Cardiac muscle cell (in vitro differentiated cells and primary cell): ENCODE results near the gene PICK1. TPM values are rescaled to one million over a fixed set of nuclear protein-coding genes. Genes with fewer than 3 reads are reported as not detected.

Source experiments
- DNase-seq, 2 donors: peaks; one replicate each; pipeline versions ENCODE4 v3.0.0 to v3.0.0-alpha.2; 2010 to 2017; ENCODE audit warnings: low read depth in 1 of 2, low spot score in 1 of 2
- H3K27ac ChIP-seq: fragments of 200-600 bp; sonication (generic); 2 replicates; pipeline ENCODE4 v1.5.1; 2016
- H3K27me3 ChIP-seq: fragments of 200-600 bp; sonication (generic); 2 replicates; pipeline ENCODE4 v1.6.0; 2016; ENCODE audit warnings: control low read depth
- H3K36me3 ChIP-seq: fragments of 200-600 bp; sonication (generic); 2 replicates; pipeline ENCODE4 v1.5.1; 2016; ENCODE audit warnings: control low read depth
- H3K4me1 ChIP-seq: fragments of 200-600 bp; sonication (generic); 2 replicates; pipeline ENCODE4 v1.8.1; 2017; ENCODE audit warnings: low read depth, mild to moderate bottlenecking, mixed run types
- H3K4me3 ChIP-seq: fragments of 200-600 bp; sonication (generic); 2 replicates; pipeline ENCODE4 v1.5.1; 2016; ENCODE audit warnings: mild to moderate bottlenecking
- H3K9me3 ChIP-seq: fragments of 200-600 bp; sonication (generic); 2 replicates; pipeline ENCODE4 v1.5.1; 2017; ENCODE audit warnings: low read depth, mild to moderate bottlenecking, control low read depth
- CTCF ChIP-seq: IDR thresholded peaks from 2 replicates; pipeline ENCODE4 v1.5.1; 2012; ENCODE audit warnings: low read depth, mild to moderate bottlenecking, low read length
- polyA plus RNA-seq: library from polyadenylated mRNA; unstranded; fragments of >200 nt; fragmentation: Nextera tagmentation; extraction: Ambion mirVana; gene quantifications from 2 replicates; pipeline ENCODE4 v1.2.1, GENCODE V29; 2016
- total RNA-seq: library from RNA; depleted of rRNA; stranded (reverse); fragments of >200 nt; gene quantifications from 2 replicates; pipeline ENCODE4 v1.2.3, GENCODE V29; 2016

PICK1 gene
- 57.8 and 62.4 TPM in 2 replicates for total RNA-seq
- polyA plus RNA-seq = 51.7 and 60.4 TPM in 2 replicates

GRCh38 chr22:38056969-38057891, at the start of gene PICK1:
Gene PICK1, plus strand, starts transcription at chr22:38057404. Its CDS starts 406 bp downstream, at chr22:38057810.
- no peak for TF ChIP-seq CTCF
- H3K4me1 ChIP-seq = peaks cover 3% of the 10 kb centered on the region
- peak within 1 kb of the TSS; percentile 55 for H3K4me3 ChIP-seq

DNA sequence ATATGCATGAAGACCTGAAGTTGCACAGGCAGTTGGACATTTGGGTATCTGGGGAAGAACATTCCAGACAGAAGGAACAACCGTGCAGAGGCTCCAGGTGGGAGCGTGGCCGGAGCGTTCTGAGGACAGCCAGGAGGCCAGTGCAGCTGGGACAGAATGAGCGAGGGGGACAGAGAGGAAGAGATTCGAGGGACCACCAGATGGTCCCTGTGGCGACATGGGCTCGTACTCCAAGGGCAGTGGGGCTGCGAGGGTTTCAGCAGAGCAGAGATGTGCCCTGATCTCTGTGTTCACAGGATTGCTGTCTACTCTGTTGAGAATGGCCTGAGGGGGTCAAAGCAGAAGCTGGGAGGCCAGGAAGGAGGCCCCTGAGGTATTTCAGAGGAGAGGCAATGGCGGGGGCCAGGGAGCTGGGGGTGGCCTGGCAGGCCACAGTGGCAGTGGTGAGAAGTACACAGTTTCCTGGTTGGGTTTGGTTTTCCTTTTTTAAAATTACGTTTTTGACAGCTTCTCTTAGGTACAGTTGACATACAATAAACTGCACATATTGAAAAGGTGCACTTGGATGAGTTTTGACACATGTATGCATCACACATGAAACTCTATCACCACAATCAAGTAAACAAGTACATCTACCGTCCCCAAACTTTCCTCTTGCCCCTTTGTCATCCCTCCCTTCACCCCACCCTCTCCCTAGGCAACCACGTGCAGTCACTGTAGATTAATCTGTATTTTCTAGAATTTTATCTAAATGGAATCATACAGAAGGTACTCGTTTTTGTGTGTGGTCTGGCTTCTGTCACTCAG, 48.0 kb upstream of the PICK1 start:
- Histone ChIP-seq H3K9me3 (no peaks in the 10 kb centered on the region), H3K27ac (no peak overlapping the region), H3K4me1 (no peaks in the 10 kb centered on the region), H3K4me3 (no peak overlapping the region), H3K27me3 (no peaks in the 10 kb centered on the region), H3K36me3 (no peaks in the 10 kb centered on the region)
- DNase-seq = no peak
- TF ChIP-seq CTCF = no peak

More at GRCh38 chr22:38056969-38057891, at the start of gene PICK1:
- no peaks in the 10 kb centered on the region for H3K9me3 ChIP-seq
- peak within 1 kb of the TSS; percentile 53 for H3K27ac ChIP-seq
- DNase-seq = peak; percentile 91 to 97
- H3K36me3 ChIP-seq = no peaks in the 10 kb centered on the region
- no peaks in the 10 kb centered on the region for H3K27me3 ChIP-seq

DNA sequence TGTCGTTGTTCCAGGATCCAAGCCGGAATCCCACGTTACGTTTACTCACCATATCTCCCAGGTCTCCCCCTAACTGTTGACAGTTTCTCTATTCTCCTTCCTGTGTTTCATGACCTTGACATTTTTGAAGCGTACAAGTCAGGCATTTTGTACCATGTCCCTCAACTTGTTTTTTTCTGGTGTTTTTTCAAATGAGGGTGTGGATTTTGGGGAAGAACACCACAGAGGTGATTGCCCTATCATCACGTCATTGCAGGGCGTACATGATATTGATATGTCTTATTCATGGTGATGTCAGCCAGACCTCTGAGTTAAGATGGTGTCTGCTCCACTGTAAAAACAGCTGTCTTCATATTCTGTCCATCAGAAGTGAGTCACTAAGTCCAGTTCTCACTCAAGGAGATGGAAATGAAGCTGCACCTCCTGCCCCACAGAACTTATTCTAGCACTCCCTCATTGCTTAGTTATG, 44.6 kb upstream of the PICK1 start:
- TF ChIP-seq CTCF = no peak
- no peak overlapping the region for H3K27ac ChIP-seq
- H3K4me3 ChIP-seq = no peak overlapping the region
- DNase-seq = peak in 1 of 2 donors; percentile 32
- H3K36me3 ChIP-seq = no peaks in the 10 kb centered on the region
- no peaks in the 10 kb centered on the region for H3K4me1 ChIP-seq
- no peaks in the 10 kb centered on the region for H3K9me3 ChIP-seq
- H3K27me3 ChIP-seq = no peaks in the 10 kb centered on the region

GRCh38 chr22:38014083-38014482, 43.1 kb upstream of the PICK1 start:
- no peak for TF ChIP-seq CTCF
- Histone ChIP-seq H3K9me3 (no peaks in the 10 kb centered on the region), H3K27me3 (no peaks in the 10 kb centered on the region)

GRCh38 chr22:38016182-38017151, 40.7 kb upstream of the PICK1 start:
- no peaks in the 10 kb centered on the region for H3K27me3 ChIP-seq
- H3K4me3 ChIP-seq = no peak overlapping the region
- no peak for TF ChIP-seq CTCF
- H3K36me3 ChIP-seq = no peaks in the 10 kb centered on the region
- no peak overlapping the region for H3K27ac ChIP-seq
- DNase-seq = peak in 1 of 2 donors; percentile 80
- no peaks in the 10 kb centered on the region for H3K9me3 ChIP-seq
- no peaks in the 10 kb centered on the region for H3K4me1 ChIP-seq

More at GRCh38 chr22:38014083-38014482, 43.1 kb upstream of the PICK1 start:
- H3K4me3 ChIP-seq = no peak overlapping the region
- DNase-seq = no peak
- no peaks in the 10 kb centered on the region for H3K4me1 ChIP-seq
- no peak overlapping the region for H3K27ac ChIP-seq
- no peaks in the 10 kb centered on the region for H3K36me3 ChIP-seq
